GM18951 (cell line): ENCODE measurements around the gene LTBP1.
"Not testable (repeated sequence)": the region's sequence is repeated elsewhere in the genome, so short reads cannot be mapped to it uniquely, and the experiment has no call there.

Experiments used
- POLR2A ChIP-seq: IDR thresholded peaks from 4 replicates; pipeline ENCODE4 v1.6.1; 2011; ENCODE audit warnings: mild to moderate bottlenecking; ENCODE audit not compliant: insufficient read length, insufficient read depth; ENCODE audit errors: extremely low read depth
- in situ Hi-C: fragments of 300-500 bp; cut with MboI; formaldehyde crosslinking; loops from one replicate; pipeline ENCODE4 v1.12.0; 2022; ENCODE audit warnings: low sequenced_read_pairs, mixed read lengths, inconsistent platforms; ENCODE audit not compliant: unreplicated experiment

Gene LTBP1

GRCh38 chr2:33350632-33351031 lies 403.9 kb downstream of the LTBP1 start:
- no peak for TF ChIP-seq POLR2A
- in situ Hi-C loops: no loop called here

- TF ChIP-seq POLR2A: no peak
- in situ Hi-C loops: no loop called here
Measured at GRCh38 chr2:33351781-33352180, 405.0 kb downstream of the LTBP1 start.

GRCh38 chr2:33354981-33355380 lies 408.2 kb downstream of the LTBP1 start:
- in situ Hi-C loops: no loop called here
- TF ChIP-seq POLR2A: no peak

- no peak for TF ChIP-seq POLR2A
Measured at GRCh38 chr2:33358878-33359277, 412.1 kb downstream of the LTBP1 start.

GRCh38 chr2:33363325-33364298 lies 416.9 kb downstream of the LTBP1 start:
- in situ Hi-C loops: no loop called here
- TF ChIP-seq POLR2A: no peak

More at GRCh38 chr2:33358878-33359277, 412.1 kb downstream of the LTBP1 start:
- in situ Hi-C loops: no loop called here

- in situ Hi-C loops: no loop called here
- TF ChIP-seq POLR2A: no peak
Measured at GRCh38 chr2:33365264-33365970, 418.7 kb downstream of the LTBP1 start.

- no peak for TF ChIP-seq POLR2A
- in situ Hi-C loops: no loop called here
Measured at GRCh38 chr2:33366473-33366872, 419.7 kb downstream of the LTBP1 start.

GRCh38 chr2:33368524-33368923 lies 421.8 kb downstream of the LTBP1 start:
- in situ Hi-C loops: not testable (repeated sequence)

- no peak for TF ChIP-seq POLR2A
- in situ Hi-C loops: no loop called here
Measured at GRCh38 chr2:33369191-33369590, 422.4 kb downstream of the LTBP1 start.

- TF ChIP-seq POLR2A: no peak
- in situ Hi-C loops: no loop called here
Measured at GRCh38 chr2:33370636-33371265, 424.0 kb downstream of the LTBP1 start.

- in situ Hi-C loops: no loop called here
- TF ChIP-seq POLR2A: no peak
Measured at GRCh38 chr2:33371304-33372090, 424.7 kb downstream of the LTBP1 start.

- in situ Hi-C loops: no loop called here
Measured at GRCh38 chr2:33372940-33373553, 426.3 kb downstream of the LTBP1 start.

More at GRCh38 chr2:33372940-33373553, 426.3 kb downstream of the LTBP1 start:
- no peak for TF ChIP-seq POLR2A
